ENCODE data around the gene RPTOR.

Gene RPTOR

DNA sequence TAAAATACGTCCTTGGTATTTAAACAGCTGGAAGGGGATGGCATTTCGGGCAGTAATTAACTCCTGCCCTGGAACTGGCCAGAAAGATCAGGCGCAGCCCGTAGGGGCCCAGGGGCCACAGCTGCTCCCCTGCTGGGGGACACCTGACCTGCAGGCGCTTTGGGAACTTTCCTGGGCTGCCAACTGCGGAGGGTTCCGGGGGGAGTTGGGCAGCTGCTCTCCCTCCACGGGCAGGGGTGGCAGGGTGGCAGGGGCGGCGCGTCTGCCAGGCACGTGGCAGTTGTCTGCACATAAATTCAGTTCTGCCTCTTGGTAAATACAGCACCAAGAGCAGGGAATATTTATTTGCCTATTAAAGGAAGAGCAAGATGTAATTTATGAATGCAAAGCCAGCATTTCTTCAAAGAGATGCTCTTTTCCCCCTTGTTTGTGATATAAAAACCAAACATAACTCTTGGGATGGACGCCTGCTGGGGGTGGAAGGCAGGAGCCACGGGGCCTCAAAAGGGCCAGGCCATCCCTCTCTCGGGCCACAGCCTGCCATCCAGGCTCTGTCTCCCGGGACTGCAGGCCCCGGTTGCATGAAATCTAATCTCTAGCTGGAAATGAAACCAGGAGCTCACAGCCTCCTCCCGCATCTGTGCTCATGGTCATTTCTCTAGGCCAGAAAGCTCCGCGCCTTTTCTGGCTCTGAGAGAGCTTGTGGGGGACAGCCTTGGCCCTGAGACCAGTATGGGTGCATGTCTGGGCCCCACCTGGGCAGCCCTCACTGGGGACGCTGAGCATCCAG is 417.1 kb downstream of the RPTOR start:
- DNase-seq (ENCODE audit: low read depth), result no peak

DNA sequence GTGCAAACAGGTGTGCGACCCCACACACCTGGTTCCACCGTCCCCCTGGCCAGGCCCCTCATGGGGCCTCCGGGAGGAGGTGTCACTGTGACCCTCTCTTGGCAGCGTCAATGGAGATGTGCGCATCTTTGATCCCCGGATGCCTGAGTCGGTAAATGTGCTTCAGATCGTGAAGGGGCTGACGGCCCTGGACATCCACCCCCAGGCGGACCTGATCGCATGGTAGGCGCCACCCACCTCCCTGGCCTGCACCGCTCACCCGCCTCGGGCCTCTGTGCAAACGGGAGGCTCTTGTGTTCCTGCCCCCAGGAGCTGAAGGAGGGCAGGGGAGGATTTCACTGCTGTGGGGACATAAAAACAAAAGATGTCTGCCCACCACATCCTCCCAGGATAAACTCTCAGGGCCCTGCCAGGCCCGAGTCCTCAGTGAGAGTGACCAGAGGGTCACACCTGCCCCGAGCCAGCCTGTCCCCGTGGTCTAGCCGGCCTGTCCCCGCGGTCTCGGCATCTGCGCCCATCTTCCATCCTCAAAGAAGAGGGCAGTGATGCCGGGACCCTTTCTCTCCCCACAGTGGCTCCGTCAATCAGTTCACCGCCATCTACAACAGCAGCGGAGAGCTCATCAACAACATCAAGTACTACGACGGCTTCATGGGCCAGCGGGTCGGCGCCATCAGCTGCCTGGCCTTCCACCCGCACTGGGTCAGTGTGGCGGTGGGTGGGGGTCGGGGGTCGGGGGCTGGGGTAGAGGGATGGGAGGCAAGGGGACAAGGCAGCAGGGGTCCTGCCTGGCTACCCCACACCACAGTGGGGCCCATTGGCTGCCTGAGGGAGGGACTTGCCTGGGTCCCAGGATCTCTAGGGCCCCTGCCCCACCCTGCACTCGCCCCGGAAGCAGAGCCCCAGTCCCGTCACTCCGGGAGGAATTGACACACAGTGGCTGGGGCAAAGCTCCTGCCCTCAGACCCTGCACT is 418.0 kb downstream of the RPTOR start:
- DNase-seq (ENCODE audit: low read depth), result no peak

DNA sequence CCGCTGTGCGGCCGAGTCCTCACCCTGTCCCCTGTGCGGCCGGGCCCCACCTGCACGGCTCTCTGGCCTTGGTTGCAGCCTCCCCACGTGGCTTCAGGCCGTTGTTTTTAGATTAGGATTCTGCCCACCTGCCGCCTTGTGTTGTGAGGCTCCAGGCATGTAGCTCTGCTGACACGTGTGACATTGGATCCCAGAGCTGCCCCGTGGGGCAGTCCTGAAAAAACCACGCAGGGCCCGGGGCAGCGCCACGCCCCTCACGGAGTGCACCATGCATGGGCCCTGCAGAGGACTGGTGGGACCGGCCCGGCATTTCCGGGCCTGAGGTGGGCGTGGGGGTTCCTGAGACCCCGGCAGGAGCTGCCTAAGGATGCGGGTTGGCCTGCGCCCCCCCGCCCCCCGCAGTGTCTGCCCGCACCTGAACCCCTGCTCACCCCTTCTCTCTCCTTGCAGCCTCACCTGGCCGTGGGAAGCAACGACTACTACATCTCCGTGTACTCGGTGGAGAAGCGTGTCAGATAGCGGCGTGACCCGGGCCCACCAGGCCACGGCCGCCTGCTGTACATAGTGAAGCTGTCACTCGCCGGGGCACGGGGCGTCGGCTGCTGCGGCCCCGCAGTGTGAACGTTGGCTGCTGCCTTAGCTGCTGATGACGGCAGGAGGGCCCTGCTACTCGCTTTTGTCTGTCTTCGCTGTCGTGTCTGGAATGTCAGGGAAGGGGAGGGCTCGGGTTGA is 419.3 kb downstream of the RPTOR start:
- DNase-seq (ENCODE audit: low read depth), result no peak

DNA sequence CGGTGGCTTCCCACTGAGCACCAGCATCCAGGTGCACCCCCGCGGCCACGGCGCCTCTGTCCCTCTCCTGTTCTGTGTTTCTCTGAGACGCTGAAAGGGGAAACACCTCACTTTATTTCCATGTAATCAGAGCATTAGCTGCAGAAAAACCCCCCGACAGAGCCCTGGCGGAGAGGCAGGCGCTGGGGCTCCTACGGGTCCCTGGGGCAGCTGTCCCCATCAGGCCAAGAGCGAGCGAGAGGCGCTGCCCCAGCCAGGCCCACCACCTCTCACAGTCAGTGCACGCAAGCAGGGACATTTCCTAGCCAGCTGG is 419.9 kb downstream of the RPTOR start:
- DNase-seq (ENCODE audit: low read depth), result no peak

DNA sequence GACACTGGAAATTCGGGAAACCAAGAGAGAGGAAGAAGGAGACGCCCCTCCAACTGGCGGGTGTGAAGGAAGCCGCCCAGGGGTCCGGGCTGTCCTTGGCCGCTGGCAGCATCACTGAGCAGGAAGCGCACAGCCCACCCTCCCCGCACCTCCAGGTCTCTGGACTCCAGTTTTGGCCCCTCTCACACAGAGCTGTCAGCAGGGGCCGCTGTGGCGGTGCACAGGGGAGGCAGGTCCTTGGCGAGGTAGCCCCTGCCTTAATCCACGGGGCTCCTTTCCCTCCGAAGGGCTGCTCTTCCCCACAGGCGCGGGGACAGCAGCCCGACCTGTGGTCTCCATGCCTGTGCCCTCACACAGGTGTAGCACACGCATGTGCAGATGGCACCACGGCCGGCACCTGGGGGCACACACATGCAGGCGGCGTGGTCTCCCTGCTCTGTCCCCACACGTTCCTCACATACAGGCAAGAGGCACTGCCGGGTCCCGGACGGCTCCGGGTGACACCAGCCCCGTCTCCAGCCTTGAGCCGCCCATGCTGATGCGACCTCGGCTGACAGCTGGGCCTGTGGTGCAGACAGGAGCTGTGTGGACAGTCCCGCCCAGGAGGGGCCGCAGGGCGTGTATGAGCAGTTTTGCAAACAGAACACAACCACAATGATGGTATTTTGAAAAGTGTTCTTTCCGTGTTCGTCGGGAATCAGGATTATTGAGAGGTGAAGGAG is 420.4 kb downstream of the RPTOR start:
- DNase-seq (ENCODE audit: low read depth), result no peak

DNA sequence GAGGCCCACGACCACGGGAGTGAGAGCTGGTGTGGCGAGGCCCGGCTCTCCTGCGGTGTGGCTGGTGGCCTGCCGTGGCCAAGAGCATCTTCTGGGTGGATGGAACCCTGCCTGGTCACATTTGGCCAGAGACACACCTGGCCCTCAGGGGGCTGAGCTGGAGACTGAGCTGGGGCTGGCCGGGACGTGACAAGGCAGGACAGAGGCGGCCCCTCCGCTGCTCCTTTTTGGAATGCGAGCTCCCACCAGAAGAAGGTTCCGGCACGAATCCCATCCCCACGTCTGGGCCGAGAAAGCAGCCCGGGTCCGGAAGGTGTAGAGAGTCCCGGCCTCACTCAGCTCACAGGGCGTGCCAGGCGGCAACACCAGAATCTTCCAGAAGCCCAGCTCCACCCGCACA is 421.0 kb downstream of the RPTOR start:
- DNase-seq (ENCODE audit: low read depth), result no peak

DNA sequence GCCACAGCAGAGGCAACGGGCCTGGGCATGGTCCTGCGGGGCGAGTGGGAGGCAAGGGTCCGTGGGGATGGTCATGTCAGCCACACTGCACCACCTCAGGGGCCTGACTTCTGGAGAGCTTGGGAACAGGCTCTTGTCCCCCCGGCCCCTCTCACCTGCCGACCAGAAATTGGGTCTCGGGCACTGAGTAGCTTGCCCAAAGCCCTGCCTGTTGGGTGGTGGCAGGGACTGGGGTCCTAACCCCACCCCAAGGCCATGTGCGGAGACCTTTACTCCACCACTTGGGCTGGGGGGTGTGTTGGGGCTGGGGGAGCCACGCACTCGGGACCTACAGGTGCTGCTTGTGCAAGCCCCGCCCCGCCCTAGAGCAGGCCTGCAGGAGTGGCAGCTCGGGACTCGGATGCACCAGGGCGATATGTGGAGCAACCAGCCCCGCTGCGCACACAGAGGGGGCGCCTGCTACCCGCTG is 422.8 kb downstream of the RPTOR start:
- DNase-seq (ENCODE audit: low read depth), result no peak

DNA sequence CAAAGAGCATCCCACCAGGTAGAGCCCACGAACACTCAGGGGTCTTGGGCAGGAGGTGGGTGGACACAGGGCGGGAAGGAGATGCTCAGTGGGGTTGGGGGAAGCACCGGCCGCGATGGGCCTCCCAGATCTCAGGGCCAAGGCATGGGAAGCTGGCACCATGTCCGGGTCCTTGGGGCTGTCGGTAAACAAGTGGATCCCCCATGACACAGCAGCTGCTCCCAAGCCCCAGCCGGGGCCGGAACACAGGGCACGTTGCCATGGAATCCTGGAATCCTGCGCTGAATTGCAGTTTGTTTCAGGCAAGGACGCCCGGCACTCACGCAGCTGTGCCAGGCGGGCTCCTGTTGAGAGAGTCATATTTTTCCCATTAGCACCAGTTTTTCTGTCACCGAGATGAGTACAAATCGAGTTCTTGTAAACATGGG is 424.0 kb downstream of the RPTOR start:
- no peak for DNase-seq (ENCODE audit: low read depth)

DNA sequence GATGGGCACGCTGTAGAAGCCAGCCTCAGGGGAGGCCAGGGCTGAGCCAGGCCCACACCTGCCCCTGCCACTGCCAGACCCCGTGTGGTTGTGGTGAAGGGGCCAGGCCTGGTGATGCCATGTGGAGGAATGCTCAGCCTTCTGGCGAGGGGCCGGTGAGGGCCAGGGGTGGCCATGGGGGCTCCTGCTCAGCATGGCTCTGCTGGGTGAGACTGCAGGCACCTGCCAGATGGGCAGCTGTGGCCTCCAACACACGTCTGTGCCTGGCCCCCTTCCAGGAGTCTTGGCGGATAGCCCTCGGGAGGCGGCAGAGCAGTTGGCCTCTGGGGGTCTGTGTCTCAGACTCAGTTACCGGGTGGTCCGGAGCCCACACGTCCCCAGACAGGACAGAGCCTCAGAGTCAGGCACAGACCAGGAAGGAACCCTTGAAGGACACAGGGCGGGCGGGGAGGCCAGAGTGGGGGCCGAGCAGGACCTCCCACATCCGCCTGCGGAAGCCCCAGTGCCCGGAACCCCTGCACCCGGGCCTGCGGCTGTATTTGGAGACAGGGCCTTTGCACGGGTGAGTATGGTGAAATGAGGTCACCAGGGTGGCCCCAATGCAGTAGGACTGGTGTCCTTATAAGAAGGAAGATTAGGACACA is 424.5 kb downstream of the RPTOR start:
- DNase-seq (ENCODE audit: low read depth), result no peak

DNA sequence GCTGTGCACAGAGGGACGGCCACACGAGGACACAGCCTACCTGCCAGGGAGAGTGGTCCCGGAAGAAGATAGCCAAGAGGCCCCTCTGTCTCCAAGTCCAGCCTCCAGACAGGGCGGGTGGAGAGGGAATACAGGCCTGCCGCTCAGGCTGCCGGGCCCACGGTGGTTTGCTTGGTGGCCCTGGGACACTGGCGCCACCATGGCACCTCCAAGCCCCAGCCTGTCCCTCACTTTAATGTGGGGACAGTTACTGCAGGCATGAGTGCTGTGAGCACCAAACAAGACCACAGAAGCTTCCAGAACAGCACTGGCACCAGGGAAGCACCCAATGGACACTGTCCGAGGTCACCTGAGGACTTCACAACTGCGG is 425.0 kb downstream of the RPTOR start:
- no peak for DNase-seq (ENCODE audit: low read depth)

DNA sequence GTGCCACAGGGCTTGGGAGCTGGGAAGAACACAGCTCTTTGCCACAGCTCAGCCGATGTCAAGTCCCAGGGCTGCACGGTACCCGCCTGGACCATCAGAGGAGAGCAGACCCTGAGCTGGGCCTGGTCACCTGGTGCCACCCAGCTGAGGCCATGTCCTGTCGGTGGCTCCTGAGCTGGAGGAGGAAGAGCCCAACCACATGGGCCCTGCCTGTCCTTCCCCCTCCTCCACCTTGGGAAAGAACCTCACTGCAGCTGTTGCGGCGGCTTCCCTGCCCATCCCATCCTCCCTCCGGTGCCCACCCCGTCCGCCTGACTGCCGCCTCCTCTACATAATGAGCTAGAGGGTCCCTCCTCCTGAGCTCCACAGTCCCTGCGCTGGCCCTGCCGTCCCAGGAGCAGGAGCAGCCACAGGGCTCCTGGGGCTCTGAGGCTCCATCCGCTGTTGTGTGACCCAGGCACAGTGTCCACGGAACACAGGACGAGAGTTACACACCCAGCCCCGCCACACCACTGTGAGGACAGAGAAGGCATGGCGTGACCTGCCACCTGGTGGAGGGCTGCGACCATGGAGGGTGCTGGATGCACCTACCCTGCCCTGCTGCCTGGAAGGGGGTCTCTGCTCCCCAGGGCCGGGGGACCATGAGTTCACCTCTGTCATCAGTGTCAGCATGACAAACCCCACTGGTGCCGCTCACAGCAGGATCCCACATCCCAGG is 425.6 kb downstream of the RPTOR start:
- peak; percentile 15 for DNase-seq (ENCODE audit: low read depth)

DNA sequence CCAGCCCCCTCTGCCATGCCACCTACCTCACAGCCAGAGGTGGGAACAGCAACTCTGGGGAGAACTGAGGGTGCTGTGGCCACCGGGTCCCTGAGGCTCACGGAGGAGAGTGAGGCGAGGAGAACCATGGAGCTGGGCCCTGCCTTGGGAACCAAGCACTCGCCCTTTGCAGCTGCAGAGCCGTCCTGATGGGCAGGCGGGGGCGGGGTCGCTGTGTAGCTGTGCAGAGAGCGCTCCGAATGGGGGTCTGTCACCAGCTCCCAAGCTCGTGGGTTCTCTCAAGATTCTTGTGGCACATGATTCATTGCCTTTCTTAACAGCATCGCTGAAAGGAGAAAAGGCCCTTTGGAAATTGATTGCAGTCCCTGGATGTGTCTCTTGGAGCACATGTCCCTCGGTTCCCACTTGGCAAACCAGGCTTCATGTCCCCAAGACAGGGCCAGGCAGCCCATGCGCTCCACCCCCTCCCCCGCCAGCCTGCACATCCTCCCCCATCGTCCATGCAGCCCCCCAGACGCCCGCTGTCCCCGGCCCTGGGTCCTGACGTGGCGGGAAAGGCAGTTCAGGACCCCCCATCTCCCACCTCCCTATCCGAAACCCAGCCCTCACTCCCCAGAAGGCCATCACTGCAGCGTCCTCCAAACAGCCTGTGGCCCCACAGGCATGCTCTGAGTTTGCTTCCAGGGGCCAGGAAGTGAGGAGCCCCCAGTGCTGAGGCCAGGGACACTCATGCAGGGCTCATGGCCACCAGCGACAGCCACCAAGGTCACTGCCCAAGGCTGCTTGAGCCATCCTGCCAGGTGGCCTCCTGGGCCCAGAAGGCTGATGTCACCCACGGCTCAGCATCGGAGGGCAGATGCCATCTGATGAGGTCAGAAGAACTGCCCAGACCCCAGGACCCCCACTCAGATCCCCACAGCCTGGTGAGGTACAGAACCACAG is 426.4 kb downstream of the RPTOR start:
- DNase-seq (ENCODE audit: low read depth), result no peak

DNA sequence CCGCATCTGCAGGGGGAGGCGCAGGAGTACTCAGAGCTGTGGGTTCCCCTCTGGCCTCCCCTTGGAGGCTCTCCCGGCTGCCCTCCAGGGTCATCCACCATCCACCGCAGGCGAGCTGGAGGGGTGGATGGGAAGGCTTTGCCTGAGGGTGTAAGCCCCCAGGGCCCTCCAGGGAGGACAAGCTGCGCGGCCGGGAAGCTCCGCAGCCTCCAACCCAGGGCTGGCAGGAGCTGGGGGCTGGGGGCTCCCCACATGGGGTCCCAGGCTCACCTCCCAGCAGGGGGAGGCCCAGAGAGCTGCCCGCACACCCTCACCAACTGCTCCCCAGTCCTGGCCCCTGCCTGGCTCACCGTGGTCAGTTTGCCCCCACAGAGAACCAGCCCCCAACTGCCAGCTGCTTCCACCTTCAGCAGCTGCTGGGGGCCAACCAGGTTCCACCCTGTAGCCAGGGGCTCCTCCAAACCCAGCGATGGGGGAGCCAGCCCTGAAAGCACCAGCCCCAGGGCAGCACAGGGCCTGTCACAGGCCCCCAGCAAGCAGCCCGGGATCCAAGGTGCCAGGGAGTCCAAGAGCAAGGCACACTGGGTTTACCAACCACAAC is 427.2 kb downstream of the RPTOR start:
- DNase-seq (ENCODE audit: low read depth), result no peak

DNA sequence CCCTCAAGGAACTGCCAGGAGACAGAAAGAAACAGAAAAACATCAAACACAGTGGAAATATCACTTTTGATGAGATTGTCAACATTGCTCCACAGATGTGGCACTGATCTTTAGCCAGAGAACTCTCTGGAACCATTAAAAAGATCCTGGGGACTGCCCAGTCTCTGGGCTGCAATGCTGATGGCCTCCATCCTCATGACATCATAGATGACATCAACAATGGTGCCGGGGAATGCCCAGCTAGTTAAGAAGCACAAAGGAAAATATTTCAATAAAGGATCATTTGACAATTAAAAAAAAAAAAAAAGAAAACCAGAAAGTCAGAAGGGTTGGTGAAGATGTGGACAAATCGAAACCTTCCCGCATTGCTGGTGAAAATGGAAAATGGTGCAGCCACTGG is 432.1 kb downstream of the RPTOR start:
- DNase-seq (ENCODE audit: low read depth), result no peak

DNA sequence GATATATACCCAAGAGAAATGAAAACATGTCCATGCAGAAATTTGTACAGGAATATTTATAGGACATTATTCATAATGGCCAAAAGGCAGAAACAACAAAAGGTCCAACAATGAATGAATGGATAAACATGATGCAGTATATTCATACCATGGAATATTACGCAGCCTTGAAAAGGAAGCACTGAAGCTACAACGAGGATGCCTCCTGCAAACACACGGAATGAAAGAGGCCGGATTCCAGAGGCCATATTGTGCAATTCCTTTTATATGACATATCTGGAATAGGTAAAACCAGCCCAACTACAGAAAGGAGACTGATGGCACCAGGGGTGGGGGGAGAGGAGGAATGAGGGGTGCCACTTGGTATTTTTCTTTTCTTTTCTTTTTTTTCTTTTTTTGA is 432.5 kb downstream of the RPTOR start:
- no peak for DNase-seq (ENCODE audit: low read depth)

DNA sequence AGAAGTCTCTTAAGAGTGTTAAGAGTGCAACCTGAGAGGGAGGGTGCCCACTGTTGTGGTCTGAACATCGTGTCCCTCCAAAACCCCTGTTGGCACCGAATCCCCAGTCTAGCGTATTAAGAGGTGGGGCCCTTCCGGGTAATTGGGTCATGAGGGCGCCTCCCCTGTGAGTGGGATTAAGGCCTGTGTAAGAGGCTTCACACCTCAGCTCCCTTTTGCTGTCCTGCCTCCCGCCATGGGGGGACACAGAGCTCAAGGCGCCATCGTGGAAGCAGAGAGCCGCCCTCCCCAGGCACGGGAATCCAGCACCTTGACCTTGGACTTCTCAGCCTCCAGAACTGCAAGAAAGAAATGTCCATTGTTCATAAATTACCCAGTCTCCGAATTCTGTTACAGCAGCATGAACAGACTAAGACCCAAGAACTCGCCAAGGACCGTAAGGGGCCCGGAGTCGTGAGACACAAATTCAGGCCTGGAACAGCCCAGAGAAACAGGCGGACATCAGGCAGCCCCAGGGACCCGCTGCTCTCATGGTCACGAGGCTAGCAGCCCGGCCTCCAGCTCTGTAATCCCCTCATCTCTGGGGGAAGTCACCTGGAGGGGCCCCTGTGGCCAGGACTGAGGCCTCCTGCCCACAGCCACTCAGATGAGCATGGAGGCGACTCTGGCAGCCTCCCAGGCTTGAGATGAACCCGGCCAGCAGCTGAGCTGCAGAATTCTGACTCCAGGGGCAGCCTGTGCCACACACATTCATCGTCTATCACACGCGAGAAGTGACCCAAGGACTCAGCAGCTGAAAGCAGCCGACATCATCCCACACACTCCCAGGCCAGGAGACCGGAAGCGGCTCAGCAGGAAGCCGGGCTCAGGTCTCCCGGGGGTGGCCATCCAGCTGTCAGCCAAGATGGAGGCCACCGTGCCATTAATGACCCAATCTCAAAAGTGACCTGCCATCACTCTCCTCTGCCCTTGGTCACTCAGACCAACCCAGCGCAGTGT is 434.2 kb downstream of the RPTOR start:
- DNase-seq (ENCODE audit: low read depth), result no peak

DNA sequence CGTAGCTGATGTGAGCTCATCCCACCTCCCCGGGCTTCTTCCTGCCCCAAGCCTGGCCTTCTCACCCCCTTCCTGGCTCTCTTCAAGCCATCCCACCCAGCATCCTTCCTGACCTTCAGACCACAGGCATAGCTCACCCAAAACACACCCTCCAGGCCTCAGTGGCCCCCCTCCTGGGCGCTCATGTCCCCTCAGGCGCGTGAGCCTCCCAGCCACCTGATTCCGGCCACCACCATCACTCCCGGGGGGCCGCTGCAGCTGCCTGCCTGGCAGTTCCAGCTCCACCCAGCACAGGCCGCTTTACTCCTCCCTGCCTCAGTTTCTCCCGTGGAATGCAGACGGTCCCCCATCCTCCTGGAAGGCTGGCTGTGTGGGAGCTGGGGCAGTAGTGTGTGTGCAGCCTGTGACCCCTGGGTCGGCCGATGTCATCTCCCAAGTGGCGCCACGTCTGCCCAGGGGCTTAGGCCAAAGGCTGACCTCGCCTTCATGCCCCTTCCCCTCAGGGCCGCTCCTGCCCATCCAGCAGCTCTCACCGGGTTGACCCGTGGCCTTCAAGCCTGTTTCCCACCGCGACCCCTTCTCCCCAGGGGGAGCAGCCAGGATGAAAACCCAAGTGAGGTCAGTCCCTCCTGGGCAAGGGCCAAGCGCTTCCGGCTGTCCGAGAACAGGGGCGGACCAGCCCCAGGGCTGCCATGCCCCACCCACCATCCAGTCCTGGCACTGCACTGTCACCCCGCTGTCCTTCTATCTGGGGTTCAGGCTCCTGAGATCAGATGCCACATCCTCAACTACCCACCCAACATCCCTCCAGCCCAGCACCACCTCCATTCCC is 435.1 kb downstream of the RPTOR start:
- DNase-seq (ENCODE audit: low read depth), result no peak
